ENCODE results near the gene SMO.
"Not testable (repeated sequence)": the region's sequence is repeated elsewhere in the genome, so short reads cannot be mapped to it uniquely, and the experiment has no call there.

Gene SMO

DNA sequence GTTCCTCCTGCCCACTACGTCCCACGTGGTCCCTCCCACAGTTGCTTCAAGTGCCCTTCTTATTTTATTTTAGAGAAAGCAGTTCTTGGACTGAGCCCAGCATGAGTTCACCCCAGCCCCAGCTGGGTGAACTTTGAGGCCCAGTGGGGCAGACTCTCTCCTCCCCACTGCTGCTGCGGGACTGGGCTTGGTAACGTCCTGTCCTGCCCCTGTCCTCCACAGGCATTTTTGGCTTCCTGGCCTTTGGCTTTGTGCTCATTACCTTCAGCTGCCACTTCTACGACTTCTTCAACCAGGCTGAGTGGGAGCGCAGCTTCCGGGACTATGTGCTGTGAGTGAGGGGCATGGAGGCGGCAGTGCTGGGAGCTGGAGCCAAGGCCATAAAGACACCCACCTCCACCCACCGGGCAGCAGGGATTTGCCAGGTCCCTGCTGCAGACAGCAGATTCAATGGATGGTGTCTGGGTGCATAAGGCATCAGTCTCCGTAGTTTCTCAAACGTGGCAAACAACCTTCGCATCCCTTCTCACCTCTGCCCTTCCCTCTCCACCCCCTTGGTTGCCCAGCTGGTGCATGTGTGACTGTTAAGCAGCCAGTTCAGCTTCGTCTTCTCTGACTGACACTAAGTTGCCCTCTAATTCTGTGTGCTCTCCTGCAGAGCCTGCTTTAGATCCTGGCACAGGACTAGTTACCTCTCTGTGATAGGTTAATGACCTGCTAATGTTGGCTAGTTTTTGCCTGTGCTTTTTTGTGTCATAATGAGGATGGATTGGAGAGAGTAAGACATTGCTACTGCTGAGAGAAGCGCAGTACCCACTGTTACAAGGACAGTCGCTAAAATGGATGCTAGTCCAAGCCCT, 20.9 kb downstream of the SMO start:
- no peak for DNase-seq

DNA sequence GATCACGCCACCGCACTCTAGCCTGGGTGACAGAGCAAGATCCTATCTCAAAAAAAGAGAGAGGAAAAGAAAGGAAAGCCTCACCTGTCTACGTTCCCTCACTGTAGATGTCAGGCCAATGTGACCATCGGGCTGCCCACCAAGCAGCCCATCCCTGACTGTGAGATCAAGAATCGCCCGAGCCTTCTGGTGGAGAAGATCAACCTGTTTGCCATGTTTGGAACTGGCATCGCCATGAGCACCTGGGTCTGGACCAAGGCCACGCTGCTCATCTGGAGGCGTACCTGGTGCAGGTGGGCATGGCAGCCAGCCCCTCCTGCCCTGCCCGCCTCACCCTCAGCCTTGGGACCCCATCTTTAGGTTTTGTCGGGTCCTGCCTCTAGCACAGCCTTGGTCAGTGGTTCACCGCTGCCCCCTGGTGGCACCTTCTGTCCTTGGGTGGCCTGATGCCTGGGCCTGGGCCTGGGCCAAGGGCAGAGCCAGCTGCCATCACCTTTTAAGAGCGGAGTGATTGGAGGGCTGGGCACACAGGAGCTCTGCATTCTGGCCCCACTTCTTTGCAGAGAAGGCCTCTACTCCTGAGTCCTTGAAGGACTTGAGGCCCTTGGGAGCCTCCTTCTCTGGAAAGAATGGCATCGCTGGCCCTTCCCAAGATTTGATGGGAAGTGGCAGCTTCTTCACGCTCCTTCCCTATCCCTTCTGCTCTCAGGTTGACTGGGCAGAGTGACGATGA, 22.0 kb downstream of the SMO start:
- DNase-seq, result peak; percentile 38 to 69

DNA sequence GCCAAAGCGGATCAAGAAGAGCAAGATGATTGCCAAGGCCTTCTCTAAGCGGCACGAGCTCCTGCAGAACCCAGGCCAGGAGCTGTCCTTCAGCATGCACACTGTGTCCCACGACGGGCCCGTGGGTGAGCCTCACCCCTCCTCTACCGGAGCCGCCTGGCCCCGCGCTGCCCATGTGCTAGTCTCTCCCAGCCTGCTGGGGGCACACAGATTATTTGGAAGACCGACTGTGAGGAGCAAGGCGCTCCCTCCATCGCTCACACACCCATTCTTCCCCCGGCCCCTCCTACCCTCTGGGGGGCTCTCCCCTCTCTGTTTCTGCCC, 22.5 kb downstream of the SMO start:
- no peak for DNase-seq

DNA sequence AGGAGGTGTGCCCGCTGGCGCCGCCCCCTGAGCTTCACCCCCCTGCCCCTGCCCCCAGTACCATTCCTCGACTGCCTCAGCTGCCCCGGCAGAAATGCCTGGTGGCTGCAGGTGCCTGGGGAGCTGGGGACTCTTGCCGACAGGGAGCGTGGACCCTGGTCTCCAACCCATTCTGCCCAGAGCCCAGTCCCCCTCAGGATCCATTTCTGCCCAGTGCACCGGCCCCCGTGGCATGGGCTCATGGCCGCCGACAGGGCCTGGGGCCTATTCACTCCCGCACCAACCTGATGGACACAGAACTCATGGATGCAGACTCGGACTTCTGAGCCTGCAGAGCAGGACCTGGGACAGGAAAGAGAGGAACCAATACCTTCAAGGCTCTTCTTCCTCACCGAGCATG, 23.7 kb downstream of the SMO start:
- DNase-seq, result no peak

DNA sequence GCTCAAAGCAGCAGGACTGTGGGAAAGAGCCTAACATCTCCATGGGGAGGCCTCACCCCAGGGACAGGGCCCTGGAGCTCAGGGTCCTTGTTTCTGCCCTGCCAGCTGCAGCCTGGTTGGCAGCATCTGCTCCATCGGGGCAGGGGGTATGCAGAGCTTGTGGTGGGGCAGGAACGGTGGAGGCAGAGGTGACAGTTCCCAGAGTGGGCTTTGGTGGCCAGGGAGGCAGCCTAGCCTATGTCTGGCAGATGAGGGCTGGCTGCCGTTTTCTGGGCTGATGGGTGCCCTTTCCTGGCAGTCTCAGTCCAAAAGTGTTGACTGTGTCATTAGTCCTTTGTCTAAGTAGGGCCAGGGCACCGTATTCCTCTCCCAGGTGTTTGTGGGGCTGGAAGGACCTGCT, 24.2 kb downstream of the SMO start:
- DNase-seq, result no peak

DNA sequence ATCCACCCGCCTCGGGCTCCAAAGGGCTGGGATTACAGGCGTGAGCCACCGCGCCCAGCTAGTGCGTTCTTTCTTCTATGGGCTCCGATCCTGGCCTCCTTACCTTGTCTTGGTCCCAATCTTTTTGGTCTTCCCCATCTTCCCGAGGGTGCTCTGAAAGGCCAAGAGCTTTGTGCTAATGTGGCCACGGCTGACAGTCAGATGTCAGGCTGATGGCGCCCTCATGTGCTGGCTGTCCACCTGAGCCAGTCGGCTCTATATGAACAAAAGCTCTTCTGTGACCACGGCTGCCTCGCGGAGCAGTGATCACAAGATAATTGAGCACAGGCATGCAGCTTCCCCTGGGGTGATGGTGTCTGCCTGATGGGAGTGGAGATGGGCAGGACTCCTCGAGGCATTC, 25.4 kb downstream of the SMO start:
- no peak for DNase-seq

DNA sequence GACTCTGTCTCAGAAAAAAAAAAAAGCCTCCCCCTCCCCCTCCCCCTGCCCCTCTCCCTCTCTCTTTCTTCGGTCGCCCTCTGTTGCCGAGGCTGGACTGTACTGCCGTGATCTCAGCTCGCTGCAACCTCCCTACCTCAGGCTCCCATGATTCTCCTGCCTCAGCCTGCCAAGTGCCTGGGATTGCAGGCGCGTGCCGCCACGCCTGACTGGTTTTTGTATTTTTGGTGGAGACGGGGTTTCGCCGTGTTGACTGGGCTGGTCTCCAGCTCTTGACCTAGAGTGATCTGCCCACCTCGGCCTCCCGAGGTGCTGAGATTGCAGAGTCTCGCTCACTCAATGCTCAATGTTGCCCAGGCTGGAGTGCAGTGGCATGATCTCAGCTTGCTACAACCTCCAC, 27.3 kb downstream of the SMO start:
- DNase-seq, result not testable (repeated sequence)

DNA sequence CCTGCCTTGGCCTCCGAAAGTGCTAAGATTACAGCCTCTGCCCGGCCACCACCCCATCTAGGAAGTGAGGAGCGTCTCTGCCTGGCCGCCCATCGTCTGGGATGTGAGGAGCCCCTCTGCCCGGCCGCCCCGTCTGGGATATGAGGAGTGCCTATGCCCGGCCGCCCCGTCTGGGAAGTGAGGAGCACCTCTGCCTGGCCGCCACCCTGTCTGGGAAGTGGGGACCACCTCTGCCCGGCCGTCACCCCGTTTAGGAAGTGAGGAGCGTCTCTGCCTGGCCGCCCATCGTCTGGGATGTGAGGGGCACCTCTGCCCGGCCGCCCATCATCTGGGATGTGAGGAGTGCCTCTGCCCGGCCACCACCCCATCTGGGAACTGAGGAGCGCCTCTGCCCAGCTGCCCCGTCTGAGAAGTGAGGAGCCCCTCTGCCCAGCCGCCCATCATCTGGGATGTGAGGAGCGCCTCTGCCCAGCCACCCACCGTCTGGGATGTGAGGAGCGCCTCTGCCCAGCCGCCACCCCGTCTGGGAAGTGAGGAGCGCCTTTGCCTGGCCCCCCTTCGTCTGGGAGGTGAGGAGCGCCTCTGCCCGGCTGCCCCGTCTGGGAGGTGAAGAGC, 27.8 kb downstream of the SMO start:
- not testable (repeated sequence) for DNase-seq

DNA sequence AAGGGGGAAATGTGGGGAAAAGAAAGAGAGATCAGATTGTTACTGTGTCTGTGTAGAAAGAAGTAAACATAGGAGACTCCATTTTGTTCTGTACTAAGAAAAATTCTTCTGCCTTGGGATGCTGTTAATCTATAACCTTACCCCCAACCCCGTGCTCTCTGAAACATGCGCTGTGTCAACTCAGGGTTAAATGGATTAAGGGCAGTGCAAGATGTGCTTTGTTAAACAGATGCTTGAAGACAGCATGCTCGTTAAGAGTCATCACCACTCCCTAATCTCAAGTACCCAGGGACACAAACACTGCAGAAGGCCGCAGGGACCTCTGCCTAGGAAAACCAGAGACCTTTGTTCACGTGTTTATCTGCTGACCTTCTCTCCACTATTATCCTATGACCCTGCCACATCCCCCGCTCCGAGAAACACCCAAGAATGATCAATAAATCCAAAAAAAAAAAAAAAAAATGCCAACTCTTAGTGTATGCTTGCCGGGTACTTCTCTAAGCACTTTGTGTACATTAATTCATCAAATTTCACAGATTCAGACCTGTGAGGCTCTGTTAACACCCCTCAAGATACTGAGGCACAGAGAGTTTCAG, 28.5 kb downstream of the SMO start:
- not testable (repeated sequence) for DNase-seq

DNA sequence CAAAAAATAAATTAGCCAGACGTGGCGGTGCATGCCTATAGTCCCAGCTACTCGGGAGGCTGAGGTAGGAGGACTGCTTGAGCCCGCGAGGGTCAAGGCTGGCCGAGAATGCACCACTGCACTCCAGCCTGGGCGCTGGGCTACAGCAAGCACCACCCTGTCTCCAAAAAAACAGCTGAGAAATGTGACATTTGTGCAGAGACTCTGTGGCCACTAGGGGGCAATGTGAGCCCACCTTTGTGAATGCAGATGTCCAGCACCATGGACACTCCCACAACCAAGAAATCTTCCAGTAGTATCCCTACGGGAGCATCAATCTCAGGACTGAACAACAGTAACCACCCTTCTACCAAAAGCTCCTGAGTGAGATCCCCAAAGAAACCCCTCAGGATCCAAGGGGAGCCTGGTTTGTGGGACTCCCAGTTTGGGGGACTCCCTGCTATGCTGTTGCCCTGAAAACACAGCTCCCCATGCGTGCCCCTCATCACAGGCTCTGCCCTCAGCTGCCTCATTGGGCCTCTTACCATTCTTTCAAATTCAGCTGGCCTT, 30.2 kb downstream of the SMO start:
- peak; percentile 66 for DNase-seq

DNA sequence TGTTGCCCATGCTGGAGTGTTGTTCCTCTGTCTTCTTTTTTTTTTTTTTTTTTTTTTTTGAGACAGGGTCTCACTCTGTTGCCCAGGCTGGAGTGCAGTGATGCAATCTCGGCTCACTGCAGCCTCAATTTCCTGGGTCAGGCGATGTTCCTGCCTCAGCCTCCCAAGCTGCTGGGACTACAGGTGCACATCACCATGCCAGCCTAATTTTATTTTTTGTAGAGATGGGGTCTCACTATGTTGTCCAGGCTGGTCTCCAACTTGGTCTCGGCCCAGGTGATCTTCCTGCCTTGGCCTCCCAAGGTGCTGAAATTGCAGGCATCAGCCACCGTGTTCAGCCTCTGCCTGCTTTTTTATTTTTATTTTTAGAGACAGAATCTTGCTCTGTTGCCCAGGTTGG, 30.7 kb downstream of the SMO start:
- not testable (repeated sequence) for DNase-seq

DNA sequence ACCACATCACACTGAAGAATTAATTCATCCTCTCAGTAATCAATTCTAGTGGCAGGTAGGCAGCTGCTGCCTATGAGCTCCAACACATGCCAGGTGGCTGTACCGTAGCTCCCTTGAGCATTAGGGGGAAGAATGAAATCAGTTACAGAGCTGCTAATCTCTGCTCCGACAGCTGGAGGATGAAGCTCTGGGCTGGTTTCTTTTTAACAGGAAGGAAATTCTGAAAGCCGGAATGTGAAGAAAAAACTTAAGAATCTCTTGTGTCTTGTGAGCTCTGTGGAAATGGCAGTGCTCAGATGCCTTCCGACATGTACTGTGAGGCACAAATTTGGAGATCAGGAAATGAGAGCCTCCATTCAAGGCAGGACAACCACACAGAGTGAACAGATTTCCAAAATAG, 33.6 kb downstream of the SMO start:
- DNase-seq, result no peak

DNA sequence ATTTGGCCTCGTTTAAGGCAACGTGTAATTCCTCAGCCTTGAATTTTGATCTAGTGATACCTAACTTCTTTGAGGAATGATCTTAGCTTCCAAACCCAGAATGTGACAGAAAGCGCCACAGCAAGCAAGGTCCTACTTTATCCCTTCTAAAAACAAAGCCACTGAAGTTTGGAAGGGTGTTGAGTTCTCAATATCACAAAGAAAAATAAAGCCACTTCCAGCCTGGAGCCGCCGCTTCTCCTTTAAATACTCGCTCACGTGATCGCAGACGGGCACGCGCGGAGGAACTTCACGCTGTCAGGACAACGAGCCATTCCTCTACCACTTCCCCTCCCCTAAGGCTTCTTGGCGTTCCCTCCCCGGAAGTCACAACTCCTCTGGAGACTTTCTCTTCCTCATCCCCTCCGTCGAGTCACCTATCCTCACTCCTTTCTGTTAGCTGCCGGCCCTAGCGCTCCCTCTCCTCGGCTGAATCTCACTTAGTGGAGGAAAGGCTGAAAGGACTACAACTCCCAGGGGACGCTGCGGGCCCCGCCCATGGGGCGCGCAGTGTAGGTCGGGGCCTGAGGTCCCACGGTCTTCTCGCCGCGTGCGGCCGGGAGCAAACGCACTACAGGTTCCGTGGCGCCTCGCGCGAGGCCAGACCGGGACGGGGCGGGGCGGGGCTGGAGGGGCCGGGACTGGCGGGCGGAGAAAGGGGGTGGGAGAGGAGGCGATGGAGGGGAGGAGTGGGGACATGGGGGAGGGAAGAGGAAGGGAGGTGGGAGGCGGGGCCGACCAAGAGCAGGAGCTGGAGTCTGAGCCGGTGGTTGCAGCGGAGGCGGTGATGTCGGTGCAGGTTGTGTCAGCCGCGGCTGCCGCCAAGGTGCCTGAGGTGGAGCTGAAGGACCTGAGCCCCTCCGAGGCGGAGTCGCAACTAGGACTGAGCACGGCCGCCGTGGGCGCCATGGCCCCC, 36.1 kb downstream of the SMO start, which contains the start of gene AHCYL2:
Gene AHCYL2, plus strand, starts transcription at position 780 of the 955 bp plus-strand sequence.
- DNase-seq, result peak; percentile 98

DNA sequence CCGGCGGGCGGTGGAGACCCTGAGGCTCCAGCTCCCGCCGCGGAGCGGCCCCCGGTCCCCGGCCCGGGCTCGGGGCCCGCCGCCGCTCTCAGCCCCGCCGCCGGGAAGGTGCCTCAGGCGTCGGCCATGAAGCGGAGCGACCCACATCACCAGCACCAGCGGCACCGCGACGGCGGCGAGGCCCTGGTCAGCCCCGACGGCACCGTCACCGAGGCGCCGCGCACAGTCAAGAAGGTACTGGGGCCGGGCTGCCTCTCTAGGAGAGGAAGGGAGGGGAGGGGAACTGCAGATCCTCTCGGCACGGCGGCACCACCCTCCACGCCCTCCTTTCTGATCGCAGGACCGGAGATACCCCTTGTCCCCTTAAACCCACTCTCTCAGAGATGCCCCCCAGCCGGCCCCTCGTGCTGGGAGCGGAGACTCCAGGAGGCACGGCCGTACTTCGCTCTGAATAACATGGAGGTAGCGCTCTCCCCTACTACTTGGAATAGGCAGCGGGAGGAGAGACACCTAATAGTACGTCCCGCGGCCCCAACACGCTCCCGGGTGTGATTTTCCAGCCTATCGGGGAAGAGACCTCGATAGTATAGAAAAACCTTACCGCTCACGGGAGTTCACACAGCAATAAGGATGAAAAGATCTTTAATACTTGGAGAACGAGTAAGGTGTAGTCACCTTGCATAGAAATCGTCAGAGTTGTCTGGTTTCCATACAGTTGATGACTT, 36.9 kb downstream of the SMO start:
- DNase-seq, result peak; percentile 43 to 44

DNA sequence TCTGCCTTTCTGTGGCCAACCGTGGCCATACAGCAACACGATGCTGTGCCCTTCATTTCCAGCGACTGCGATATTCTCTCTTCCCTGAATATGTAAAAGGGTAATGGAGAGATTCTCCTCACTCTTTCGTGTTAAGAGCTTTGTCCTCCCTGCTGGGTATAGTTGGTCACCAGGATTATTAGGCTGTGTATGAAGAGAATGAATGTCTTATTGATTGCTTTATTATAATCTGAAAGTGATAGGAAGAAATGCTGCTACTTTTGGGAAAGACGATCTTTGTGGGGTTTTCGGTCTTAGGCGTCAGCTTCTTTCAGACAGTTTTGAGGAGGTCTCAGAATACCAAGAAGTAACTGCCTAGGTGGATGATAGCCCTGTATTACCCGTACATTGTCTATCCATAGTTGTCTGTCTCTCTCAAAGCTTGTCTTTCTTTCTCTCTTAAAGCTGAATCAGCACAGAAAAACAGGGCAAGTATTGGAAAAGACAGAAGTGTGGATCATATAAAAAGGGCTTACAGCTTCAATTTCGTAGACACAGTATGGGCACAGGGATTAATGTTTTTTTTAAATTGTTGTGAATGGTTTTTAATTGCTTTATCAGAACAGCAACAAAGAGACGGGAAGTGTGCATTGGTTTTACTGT, 37.6 kb downstream of the SMO start:
- no peak for DNase-seq

DNA sequence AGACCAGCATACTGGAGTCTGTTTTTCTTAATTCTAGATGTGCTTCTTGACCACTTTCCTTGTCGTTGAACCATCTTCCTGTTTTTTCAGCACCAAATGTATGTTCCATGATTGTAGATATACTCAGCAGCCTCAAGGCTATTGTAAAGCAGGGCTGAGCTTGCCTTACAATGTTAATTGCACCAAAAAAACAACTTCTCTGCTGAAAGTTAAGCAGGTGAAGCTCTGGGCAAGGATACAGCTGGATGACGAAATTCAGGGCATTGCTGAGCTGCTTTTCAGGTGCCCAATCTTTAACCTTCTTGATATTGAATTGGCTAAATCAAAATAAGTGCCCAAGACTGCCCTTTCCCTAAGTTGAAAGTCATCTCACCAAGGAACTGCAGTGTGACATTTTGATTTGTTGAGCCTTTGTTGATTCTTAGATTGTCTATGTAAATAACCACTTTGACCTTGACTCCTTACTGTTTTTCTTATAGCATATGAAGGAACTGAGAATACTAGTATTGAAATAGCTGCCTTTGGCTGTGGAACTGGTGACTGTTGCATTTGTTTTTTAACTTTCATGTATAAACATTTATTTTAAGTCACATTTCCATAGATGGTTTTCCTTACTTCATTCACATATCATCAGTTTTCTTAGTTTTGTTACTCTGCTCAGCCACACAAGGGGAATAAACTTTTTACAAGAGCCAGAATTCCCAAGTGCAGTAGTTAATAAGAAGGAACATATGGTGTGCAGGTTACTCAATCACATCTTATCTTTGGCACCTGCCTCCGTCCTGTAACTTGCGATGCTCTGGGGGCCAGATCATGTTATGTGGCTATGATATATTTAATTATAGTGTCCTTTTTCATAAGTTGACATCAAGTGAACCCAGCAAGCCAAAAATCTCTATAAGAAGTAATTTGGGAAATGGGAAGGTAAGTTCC, 39.5 kb downstream of the SMO start:
- DNase-seq, result no peak

DNA sequence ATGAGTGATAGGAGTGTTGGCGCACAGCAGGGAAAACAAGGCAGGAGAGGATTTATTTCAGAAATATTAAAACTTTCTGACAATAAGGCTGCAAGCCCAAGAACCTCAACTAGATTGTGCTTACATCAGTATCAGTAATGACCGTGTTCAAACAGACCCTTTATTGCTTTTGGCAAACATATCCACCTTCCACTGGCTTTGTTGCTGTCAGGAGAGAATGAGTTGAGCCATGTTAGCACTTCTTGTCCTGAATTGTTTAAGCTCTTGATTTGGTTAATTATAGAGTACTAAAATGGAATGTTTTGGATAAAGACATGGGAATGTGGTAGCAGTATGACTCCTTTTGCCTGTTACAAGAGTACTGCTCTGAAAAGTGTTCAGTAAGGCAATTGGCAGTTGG, 40.2 kb downstream of the SMO start:
- no peak for DNase-seq

DNA sequence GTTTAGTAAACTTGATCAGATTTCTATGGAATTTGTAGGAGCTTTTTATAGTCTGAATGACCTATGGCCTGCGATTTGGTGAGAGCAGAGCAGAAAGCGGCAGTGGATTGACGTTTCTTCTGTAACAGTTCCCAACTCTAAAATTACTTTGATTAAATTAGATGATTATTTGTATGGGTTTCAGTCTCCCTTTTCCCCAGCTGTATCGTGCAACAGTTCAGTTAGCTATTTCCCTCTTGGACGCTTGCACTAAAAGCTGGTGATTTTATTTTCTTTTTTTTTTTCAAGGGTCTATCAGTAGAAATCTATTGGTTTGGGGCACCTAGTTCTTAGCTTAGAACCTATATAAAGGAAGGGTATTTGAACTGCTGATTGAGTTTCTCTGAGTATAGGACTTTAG, 43.2 kb downstream of the SMO start:
- DNase-seq, result no peak

DNA sequence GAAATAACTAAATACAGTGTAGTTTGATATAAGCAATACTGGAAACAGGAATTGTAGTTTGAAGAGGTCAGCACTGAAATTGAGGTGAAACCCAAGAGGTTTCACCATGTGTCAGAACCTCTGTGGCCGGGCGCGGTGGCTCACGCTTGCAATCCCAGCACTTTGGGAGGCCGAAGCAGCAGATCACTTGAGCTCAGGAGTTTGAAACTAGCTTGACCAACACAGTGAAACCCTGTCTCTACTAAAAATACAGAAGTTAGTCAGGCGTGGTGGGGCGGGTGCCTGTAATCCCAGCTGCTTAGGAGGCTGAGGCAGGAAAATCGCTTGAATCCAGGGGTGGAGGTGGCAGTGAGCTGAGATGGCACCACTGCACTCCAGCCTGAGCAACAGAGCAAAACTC, 50.1 kb downstream of the SMO start:
- DNase-seq, result no peak

Measured in stimulated activated CD4-positive, alpha-beta T cell treated with anti-CD3 and anti-CD28 coated beads, Interleukin-4, amount 100 ng/mL, for 4 hours (primary cell).